SK-N-MC (cell line): ENCODE measurements around the gene RPLP2.
A peak's percentile ranks its signal among the peaks of the same experiment; 100 is the strongest.

Experiments used
- DNase-seq: peaks from one replicate; pipeline ENCODE4 v3.0.0-alpha.2; 2011; ENCODE audit warnings: low read depth, low spot score
- H3K27ac ChIP-seq: fragments of 200-600 bp; sonication (generic); 2 replicates; pipeline ENCODE4 v1.5.1; 2016; ENCODE audit warnings: mixed run types
- H3K36me3 ChIP-seq: fragments of 200-600 bp; sonication (generic); 2 replicates; pipeline ENCODE4 v1.6.1; 2017; ENCODE audit warnings: antibody characterized with exemption, low read length, mixed read lengths; ENCODE audit not compliant: insufficient read depth
- H3K4me3 ChIP-seq: fragments of 200-600 bp; sonication (generic); 2 replicates; pipeline ENCODE4 v1.5.1; 2016
- H3K9ac ChIP-seq: fragments of 200-600 bp; sonication (generic); 2 replicates; pipeline ENCODE4 v1.8.0; 2017; ENCODE audit warnings: mixed run types, mixed read lengths; ENCODE audit not compliant: insufficient read length
- H3K9me3 ChIP-seq: fragments of 200-600 bp; sonication (generic); 2 replicates; pipeline ENCODE4 v1.6.1; 2017; ENCODE audit warnings: low read depth, mild to moderate bottlenecking, antibody characterized with exemption, low read length, moderate library complexity, mixed read lengths
- EZH2 ChIP-seq: fragments of 200-600 bp; sonication (generic); IDR thresholded peaks from one replicate; pipeline ENCODE4 v1.6.1; 2017; ENCODE audit warnings: antibody characterized with exemption
- FOXP2 ChIP-seq: optimal IDR thresholded peaks from 2 replicates; pipeline ENCODE3; 2011; ENCODE audit warnings: mild to moderate bottlenecking, moderate library complexity; ENCODE audit not compliant: insufficient read depth; ENCODE audit errors: extremely low read length, control extremely low read depth
- POLR2AphosphoS5 ChIP-seq: IDR thresholded peaks from 2 replicates; pipeline ENCODE4 v1.6.1; 2012; ENCODE audit warnings: mild to moderate bottlenecking, low read depth, low read length, borderline replicate concordance

RPLP2 gene

DNA sequence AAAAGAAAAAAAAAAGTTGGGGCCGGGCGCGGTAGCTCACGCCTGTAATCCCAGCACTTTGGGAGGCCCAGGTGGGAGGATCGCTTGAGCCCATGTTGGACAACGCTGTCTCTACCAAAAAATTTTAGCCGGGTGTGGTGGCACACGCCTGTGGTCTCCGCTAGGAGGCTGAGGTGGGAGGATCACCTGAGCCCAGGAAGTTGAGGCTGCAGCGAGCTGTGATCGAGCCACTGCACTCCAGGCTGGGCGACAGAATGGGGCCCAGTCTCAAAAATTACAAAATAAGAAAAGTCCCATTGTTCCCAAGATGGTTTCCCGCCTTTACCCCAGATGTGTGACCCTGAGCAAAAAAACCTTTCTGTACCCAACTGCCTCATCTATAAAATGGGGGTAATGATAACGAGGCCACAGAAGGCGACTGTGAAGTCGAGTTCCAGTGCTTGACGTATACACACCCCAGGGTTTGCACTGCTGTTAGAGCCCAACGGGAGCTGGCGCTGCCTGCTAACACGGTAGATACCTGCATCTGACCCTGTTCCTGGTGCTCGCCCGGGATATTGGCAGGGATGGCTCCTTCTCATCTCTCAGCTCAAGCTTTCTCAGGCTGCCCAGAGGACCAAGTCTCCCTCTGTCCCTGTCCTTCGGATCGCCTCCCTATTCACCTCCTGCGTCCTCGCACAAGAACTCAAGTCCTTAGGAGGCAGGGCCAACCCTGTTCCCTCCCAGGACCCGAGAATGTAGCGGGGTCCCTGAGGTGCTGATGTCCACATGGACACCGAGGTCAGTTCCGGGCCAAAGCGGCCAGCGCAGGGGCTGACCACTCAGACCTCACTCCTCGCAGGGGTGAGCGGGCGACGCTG is 1.1 kb upstream of the RPLP2 start:
- Histone ChIP-seq H3K36me3 (peaks cover 34% of the 10 kb centered on the region), H3K9ac (peak overlapping the region; percentile 96), H3K27ac (peak overlapping the region; percentile 99; the same call in 1 of the 2 replicates), H3K9me3 (no peaks in the 10 kb centered on the region), H3K4me3 (peak overlapping the region; percentile 96)
- no peak for DNase-seq
- TF ChIP-seq POLR2AphosphoS5 (no peak), EZH2 (no peak), FOXP2 (no peak)

DNA sequence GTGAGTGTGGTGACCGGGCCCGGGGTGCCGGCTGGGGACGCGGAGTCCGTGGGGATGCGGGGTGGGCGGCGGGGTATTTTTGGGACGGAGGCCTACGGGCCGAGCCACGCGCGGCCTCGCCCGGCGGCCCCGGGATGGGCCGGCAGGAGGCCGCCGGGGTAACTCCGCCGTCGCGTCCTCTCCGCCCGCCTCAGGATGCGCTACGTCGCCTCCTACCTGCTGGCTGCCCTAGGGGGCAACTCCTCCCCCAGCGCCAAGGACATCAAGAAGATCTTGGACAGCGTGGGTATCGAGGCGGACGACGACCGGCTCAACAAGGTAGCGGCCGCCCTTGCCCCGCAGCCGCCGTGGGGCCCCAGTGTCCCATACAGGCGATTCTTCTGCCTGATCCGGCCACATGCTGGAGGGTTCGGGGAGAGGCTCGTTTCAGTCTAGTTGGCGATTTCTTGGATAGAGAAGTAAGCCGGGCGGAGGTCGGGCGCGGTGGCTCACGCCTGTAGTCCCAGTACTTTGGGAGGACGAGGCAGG is 337 bp downstream of the RPLP2 start:
- TF ChIP-seq EZH2 (no peak), FOXP2 (no peak), POLR2AphosphoS5 (no peak)
- peak overlapping the region; percentile 99 for H3K27ac ChIP-seq
- peaks cover 39% of the 10 kb centered on the region for H3K36me3 ChIP-seq
- no peaks in the 10 kb centered on the region for H3K9me3 ChIP-seq
- no peak for DNase-seq
- peak overlapping the region; percentile 96 for H3K9ac ChIP-seq
- peak overlapping the region; percentile 96 for H3K4me3 ChIP-seq

DNA sequence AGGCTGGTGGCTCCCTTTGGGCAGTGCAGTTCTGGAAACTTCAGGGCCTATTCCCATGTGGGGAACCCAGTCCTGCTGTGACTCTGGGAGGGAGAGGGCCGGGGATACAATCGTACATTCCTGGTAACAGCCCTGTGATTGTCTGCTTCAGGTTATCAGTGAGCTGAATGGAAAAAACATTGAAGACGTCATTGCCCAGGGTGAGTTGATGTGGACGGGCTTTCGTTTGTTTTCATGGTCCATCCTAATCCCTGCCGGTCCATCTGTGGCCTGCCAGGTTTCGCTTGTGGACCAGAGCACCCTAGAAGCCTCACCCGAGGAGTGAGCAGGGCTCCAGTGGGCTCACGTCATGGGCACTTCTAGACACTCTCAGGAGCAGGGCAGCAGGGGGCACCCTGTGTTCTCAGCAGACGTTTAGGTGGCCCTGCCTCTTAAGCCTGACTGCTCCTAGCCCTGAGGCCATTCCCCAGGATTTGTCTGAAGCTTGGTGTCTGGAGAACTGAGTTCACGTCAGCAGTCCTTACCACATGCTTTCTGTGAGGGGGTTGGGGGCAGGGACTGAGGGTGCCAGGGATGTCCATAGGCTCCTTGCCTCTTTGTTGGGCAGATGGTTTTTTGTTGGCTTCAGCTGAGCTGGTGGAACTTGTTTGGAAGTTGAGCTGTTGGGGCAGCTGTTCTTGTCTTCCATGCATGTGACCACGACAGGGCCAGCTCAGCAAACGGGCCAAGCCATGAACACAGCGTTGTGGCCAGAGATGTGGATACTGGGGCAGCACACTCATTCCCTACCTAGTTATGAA is 1.9 kb downstream of the RPLP2 start:
- Histone ChIP-seq H3K9me3 (no peaks in the 10 kb centered on the region), H3K4me3 (peak overlapping the region; percentile 96), H3K9ac (peak overlapping the region; percentile 96), H3K36me3 (peaks cover 39% of the 10 kb centered on the region), H3K27ac (peak overlapping the region; percentile 99)
- TF ChIP-seq EZH2: no peak
- no peak for TF ChIP-seq POLR2AphosphoS5
- no peak for TF ChIP-seq FOXP2
- DNase-seq: no peak

DNA sequence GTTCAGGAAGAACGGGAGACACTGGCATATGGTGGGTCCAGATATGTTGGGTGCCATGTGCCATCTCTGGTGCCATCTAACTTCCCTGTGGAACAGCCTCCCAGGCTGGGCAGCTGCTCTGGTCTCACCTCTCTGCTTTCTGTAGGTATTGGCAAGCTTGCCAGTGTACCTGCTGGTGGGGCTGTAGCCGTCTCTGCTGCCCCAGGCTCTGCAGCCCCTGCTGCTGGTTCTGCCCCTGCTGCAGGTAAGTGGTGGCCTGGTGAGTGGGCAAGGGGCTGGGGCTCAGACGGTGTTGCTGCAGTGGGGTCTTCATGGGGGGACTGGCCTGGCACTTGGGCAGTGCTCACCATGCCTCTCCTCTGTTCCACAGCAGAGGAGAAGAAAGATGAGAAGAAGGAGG is 2.6 kb downstream of the RPLP2 start:
- Histone ChIP-seq H3K27ac (peak overlapping the region; percentile 99), H3K4me3 (no peak overlapping the region), H3K36me3 (peaks cover 39% of the 10 kb centered on the region), H3K9me3 (no peaks in the 10 kb centered on the region), H3K9ac (no peak overlapping the region)
- DNase-seq: no peak
- TF ChIP-seq EZH2: no peak
- TF ChIP-seq FOXP2: no peak
- peak; percentile 12; the same call in 1 of the 2 replicates for TF ChIP-seq POLR2AphosphoS5

DNA sequence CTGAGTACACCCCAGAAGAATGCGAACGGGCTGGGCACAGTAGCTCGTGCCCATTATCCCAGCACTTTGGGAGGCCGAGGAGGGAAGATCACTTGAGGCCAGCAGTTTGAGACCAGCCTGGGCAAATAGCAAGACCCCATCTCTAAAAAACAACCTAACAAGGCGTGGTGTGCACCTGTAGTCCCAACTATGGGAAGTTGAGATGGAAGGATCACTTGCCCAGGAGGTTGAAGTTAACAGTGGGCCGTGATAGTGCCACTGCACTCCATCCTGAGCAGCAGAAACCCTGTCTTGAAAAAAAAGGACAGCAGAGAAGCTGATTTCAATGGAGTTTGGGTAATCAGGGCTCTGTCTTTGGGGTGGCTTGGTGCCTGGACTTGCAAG is 3.3 kb downstream of the RPLP2 start:
- H3K36me3 ChIP-seq: peaks cover 39% of the 10 kb centered on the region
- H3K9ac ChIP-seq: no peak overlapping the region
- H3K27ac ChIP-seq: 0 out of 2 replicates have a peak overlapping the region, but pooled peaks have one; percentile 36
- no peak overlapping the region for H3K4me3 ChIP-seq
- DNase-seq: no peak
- TF ChIP-seq EZH2 (no peak), POLR2AphosphoS5 (no peak), FOXP2 (no peak)
- H3K9me3 ChIP-seq: no peaks in the 10 kb centered on the region

DNA sequence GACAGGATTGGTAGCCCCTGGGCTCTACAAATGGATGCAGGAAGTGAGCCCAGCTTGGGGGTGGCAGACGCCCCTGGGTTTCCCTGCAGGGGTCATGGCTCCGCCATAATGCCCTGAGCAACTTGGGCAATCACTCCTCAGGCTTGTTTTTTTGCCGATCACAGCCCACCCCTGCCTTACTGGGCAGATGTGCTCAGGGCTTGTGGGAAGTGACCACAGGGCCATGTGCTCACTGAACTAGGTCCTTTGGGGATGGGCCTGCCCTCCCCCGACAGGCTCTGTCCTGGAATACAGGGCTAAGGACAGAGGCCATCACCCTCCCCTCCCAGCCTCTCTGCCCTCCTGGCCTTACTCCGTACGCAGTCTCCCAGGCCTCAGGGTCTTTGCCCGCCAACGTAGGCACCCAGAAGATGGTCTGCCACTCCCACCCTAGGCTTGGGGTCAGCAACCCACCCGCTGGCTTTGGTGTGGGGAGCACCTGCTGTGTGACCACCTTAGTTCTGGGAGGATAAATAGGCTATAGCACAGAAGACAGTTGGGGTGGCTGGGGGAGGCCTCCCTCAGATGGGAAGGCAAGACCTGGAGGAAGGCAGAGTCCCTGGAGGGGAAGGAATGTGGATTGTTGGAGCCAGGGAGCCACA is 3.8 kb downstream of the RPLP2 start:
- H3K9me3 ChIP-seq: no peaks in the 10 kb centered on the region
- no peak overlapping the region for H3K4me3 ChIP-seq
- H3K36me3 ChIP-seq: peaks cover 39% of the 10 kb centered on the region
- H3K9ac ChIP-seq: no peak overlapping the region
- 0 out of 2 replicates have a peak overlapping the region, but pooled peaks have one; percentile 36 for H3K27ac ChIP-seq
- no peak for DNase-seq
- peak; percentile 55 for TF ChIP-seq POLR2AphosphoS5
- no peak for TF ChIP-seq FOXP2

DNA sequence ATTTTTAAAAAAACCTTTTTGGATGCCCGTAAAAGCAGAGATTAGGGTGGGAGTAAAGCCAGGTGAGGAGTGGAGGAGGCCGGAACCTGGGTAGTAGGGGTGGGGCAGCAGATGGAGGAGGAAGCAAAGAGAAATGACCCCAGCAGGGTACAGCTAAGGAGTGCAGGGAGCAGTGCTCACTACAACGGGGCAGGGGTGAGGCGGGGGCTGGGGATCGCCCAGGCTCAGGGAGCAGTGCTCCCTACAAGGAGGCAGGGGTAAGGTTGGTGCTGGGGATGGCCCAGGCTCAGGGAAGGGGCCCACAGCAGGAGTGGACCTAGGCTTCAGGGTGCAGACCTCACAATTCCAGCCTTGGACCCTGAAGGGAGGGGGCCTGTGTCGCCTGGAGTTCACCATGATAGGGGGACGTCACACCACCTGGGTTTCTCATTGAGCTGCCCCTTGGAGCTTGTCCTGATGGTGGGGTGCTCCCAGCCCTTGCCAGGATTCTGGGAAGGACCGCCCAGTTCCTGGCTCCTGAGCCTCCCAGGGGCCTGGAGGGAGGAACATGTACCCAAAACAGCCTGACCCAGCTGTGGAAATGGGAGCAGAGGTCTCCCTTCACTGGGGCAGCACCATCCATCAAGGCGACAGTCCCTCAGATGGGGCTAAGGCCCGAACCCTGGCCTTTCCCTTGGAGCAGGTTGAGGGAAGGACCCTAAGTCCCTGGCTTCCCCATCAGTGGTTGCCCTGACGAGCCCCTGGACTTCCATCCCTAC is 6.1 kb downstream of the RPLP2 start:
- Histone ChIP-seq H3K9ac (no peak overlapping the region), H3K9me3 (no peaks in the 10 kb centered on the region), H3K36me3 (peaks cover 33% of the 10 kb centered on the region), H3K27ac (0 out of 2 replicates have a peak overlapping the region, but pooled peaks have one; percentile 19), H3K4me3 (no peak overlapping the region)
- DNase-seq: no peak
- peak; percentile 64; the same call in 1 of the 2 replicates for TF ChIP-seq POLR2AphosphoS5
- no peak for TF ChIP-seq EZH2
- no peak for TF ChIP-seq FOXP2

DNA sequence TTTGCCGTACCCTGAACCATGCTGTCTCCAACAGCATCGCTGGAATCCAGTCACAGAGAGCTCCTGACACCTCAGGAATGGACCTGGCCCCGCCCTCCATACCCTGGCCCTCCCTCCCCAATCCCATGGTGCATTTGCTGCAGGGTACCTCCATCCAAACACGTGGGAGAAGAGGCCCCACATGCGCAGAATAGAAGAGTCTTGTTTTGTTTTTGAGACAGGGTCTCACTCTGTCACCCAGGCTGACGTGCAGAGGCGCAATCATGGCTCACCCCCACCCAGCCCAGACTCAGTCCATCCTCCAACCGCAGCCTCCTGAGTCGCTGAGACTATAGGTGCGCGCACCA is 6.6 kb downstream of the RPLP2 start:
- H3K27ac ChIP-seq: no peak overlapping the region
- no peak for TF ChIP-seq EZH2
- TF ChIP-seq POLR2AphosphoS5: 0 out of 2 replicates have a peak, but pooled peaks have one; percentile 19
- peaks cover 27% of the 10 kb centered on the region for H3K36me3 ChIP-seq
- no peak for DNase-seq
- no peak overlapping the region for H3K4me3 ChIP-seq
- H3K9ac ChIP-seq: no peak overlapping the region
- no peaks in the 10 kb centered on the region for H3K9me3 ChIP-seq
